HG03520 (cell line): ENCODE results near the gene AGBL4.
"Not testable (repeated sequence)": the region's sequence is repeated elsewhere in the genome, so short reads cannot be mapped to it uniquely, and the experiment has no call there.

Source experiments
- ATAC-seq: cut with Tn5 transposase; IDR thresholded peaks from one replicate; pipeline ENCODE4 v1.9.1; 2021; ENCODE audit warnings: mild to moderate bottlenecking, moderate library complexity; ENCODE audit not compliant: unreplicated experiment

The AGBL4 gene

GRCh38 chr1:48523558-48523957 lies 1500.2 kb downstream of the AGBL4 start:
- no peak for ATAC-seq

GRCh38 chr1:48519896-48520295 lies 1503.9 kb downstream of the AGBL4 start:
- ATAC-seq, result not testable (repeated sequence)

GRCh38 chr1:48506870-48507269 lies 1516.9 kb downstream of the AGBL4 start:
- no peak for ATAC-seq

GRCh38 chr1:48500541-48501450 lies 1523.0 kb downstream of the AGBL4 start:
- no peak for ATAC-seq

DNA sequence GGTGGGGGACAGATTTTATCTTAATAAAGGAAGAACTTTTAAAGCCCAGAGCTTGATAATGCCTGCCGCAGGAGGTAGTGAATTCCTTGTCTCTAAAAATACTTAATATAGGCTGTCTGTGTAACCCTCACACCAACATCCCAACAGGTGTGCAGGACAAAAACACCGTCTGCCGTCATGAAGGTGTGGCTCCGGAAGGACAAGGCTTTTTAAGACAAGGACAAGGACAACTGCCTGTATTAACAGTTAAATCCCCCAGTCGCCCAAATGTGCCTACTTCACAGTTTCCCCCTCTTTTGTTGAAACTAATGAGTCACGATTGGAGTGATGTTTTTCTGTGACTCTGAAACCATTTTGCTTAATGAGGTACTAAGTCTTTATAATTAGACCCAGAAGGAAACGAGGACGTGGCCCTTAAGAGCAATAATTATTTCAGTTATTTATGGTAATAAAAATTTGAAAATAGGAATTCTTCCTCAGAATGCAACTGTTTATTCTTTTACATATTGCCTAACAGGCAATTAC lies 1524.5 kb downstream of the AGBL4 start:
- no peak for ATAC-seq

- ATAC-seq, result peak; percentile 86
Observed at GRCh38 chr1:48498096-48498791, 1525.5 kb downstream of the AGBL4 start.

DNA sequence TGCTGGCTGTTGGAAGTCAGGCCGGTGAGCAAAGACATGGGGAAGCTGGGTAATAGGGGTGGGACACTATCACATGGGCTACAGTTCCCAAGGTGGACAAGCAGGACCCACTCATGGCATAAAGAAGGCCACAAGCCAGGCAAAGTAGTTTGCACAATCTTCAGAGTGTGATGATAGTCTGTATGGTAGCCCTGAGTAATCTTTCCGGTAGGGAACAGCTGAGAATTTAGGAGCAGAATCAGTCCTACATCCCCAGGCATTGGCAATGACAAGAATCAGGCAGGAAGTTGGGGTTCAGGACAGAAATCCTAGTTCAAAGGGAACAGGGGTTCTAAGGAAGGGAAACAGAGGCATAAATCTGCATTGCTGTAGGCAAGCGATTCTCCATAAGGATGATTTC lies 1527.8 kb downstream of the AGBL4 start:
- no peak for ATAC-seq

DNA sequence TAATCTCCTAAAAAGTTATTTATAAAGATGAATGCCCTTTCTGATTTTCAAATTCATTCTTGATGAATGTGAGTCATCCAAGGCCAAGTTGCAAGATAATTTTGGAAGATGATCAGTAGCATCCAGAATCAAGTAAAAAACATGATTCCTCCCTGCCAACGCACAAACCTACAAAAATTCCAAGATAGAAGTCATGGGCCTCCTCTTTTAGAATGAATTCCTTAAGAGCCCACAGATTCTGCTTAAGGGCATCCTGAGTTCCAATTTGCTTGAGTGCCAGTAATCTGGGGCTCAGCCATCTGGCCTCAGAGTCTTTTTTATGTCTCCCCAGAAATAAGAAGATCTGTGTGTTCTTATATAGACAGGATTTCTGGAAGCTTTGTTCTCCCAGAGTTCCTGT lies 1528.6 kb downstream of the AGBL4 start:
- no peak for ATAC-seq

GRCh38 chr1:48493970-48494769 lies 1529.6 kb downstream of the AGBL4 start:
- no peak for ATAC-seq

- no peak for ATAC-seq
Observed at GRCh38 chr1:48493041-48493440, 1530.7 kb downstream of the AGBL4 start.

DNA sequence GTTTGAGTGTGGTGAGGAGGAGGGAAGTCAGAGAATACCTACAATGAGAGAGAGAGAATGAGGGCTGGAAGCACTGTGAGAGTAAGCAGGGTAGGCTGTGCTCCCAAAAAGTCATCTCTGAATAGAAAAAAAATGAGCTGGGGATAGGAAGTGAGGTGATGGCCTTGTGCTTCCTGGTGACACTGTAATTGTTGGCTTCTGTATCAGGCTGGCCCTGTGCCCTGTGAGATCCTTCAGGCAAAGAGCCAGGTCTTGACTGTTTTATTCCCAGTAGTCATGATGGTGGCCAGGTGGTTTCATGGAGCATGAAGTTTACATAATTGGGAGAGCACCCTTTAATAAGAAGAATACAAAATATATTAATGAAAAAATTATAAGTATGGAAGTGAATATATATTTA lies 1531.4 kb downstream of the AGBL4 start:
- ATAC-seq, result no peak

DNA sequence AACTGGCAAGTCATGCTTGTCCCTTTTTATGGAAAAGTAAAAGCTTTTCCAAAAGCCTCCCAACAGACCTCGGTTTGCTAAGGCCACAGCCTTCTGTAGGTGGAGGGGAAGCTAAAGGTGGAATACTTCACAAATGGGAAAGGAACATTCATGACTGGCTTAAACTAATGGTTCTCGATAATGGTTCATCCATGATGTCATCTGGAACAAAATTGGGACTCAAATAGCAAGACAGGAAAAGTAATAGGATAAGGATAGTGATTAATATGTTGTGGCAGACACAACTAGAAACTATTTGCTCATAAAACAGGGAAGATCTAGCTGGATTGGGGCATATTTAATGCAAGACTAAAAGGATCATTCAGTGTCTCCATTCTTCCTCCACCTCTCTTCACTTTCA lies 1535.0 kb downstream of the AGBL4 start:
- ATAC-seq, result no peak
